ENCODE results near the gene TMEM252.

TMEM252 gene

GRCh38 chr9:68558545-68558944 is 17.9 kb upstream of the TMEM252 start:
- H3K9ac ChIP-seq (ENCODE audit: low read length), result no peak overlapping the region
- H3K36me3 ChIP-seq (ENCODE audit: control insufficient read depth, low read depth, low read length), result no peaks in the 10 kb centered on the region
- H3K4me3 ChIP-seq (ENCODE audit: low read length), result no peak overlapping the region
- no peak overlapping the region for H3K27ac ChIP-seq (ENCODE audit: low read length)
- peaks cover 10% of the 10 kb centered on the region for H3K27me3 ChIP-seq (ENCODE audit: control insufficient read depth, insufficient read depth, low read length)
- H3K4me1 ChIP-seq (ENCODE audit: control insufficient read depth, low read depth, low read length), result peaks cover 21% of the 10 kb centered on the region
- H3K9me3 ChIP-seq (ENCODE audit: control insufficient read depth, low read depth, low read length), result no peaks in the 10 kb centered on the region

GRCh38 chr9:68555437-68556150 is 14.9 kb upstream of the TMEM252 start:
- Histone ChIP-seq H3K27me3 (ENCODE audit: control insufficient read depth, insufficient read depth, low read length) (peaks cover 6% of the 10 kb centered on the region), H3K9me3 (ENCODE audit: control insufficient read depth, low read depth, low read length) (no peaks in the 10 kb centered on the region), H3K9ac (ENCODE audit: low read length) (no peak overlapping the region), H3K36me3 (ENCODE audit: control insufficient read depth, low read depth, low read length) (no peaks in the 10 kb centered on the region), H3K4me3 (ENCODE audit: low read length) (no peak overlapping the region), H3K4me1 (ENCODE audit: control insufficient read depth, low read depth, low read length) (peaks cover 7% of the 10 kb centered on the region), H3K27ac (ENCODE audit: low read length) (no peak overlapping the region)

- no peak overlapping the region for H3K27ac ChIP-seq (ENCODE audit: low read length)
- H3K9me3 ChIP-seq (ENCODE audit: control insufficient read depth, low read depth, low read length), result no peaks in the 10 kb centered on the region
- H3K9ac ChIP-seq (ENCODE audit: low read length), result no peak overlapping the region
- peaks cover 5% of the 10 kb centered on the region for H3K4me1 ChIP-seq (ENCODE audit: control insufficient read depth, low read depth, low read length)
- H3K36me3 ChIP-seq (ENCODE audit: control insufficient read depth, low read depth, low read length), result no peaks in the 10 kb centered on the region
- H3K4me3 ChIP-seq (ENCODE audit: low read length), result no peak overlapping the region
- no peaks in the 10 kb centered on the region for H3K27me3 ChIP-seq (ENCODE audit: control insufficient read depth, insufficient read depth, low read length)
Observed at GRCh38 chr9:68552700-68553476, 12.2 kb upstream of the TMEM252 start.

GRCh38 chr9:68551191-68551590 is 10.5 kb upstream of the TMEM252 start:
- Histone ChIP-seq H3K4me3 (ENCODE audit: low read length) (no peak overlapping the region), H3K9ac (ENCODE audit: low read length) (no peak overlapping the region), H3K27ac (ENCODE audit: low read length) (no peak overlapping the region), H3K27me3 (ENCODE audit: control insufficient read depth, insufficient read depth, low read length) (no peaks in the 10 kb centered on the region), H3K9me3 (ENCODE audit: control insufficient read depth, low read depth, low read length) (no peaks in the 10 kb centered on the region), H3K4me1 (ENCODE audit: control insufficient read depth, low read depth, low read length) (peaks cover 5% of the 10 kb centered on the region), H3K36me3 (ENCODE audit: control insufficient read depth, low read depth, low read length) (no peaks in the 10 kb centered on the region)

- no peak overlapping the region for H3K27ac ChIP-seq (ENCODE audit: low read length)
Observed at GRCh38 chr9:68548241-68548640, 7.6 kb upstream of the TMEM252 start.

GRCh38 chr9:68547417-68547816 is 6.7 kb upstream of the TMEM252 start:
- peaks cover 8% of the 10 kb centered on the region for H3K27me3 ChIP-seq (ENCODE audit: control insufficient read depth, insufficient read depth, low read length)
- H3K36me3 ChIP-seq (ENCODE audit: control insufficient read depth, low read depth, low read length), result no peaks in the 10 kb centered on the region
- no peak overlapping the region for H3K27ac ChIP-seq (ENCODE audit: low read length)
- no peak overlapping the region for H3K9ac ChIP-seq (ENCODE audit: low read length)
- no peaks in the 10 kb centered on the region for H3K4me1 ChIP-seq (ENCODE audit: control insufficient read depth, low read depth, low read length)
- H3K4me3 ChIP-seq (ENCODE audit: low read length), result no peak overlapping the region
- H3K9me3 ChIP-seq (ENCODE audit: control insufficient read depth, low read depth, low read length), result no peaks in the 10 kb centered on the region

More at GRCh38 chr9:68548241-68548640, 7.6 kb upstream of the TMEM252 start:
- no peaks in the 10 kb centered on the region for H3K27me3 ChIP-seq (ENCODE audit: control insufficient read depth, insufficient read depth, low read length)
- no peak overlapping the region for H3K9ac ChIP-seq (ENCODE audit: low read length)
- H3K9me3 ChIP-seq (ENCODE audit: control insufficient read depth, low read depth, low read length), result no peaks in the 10 kb centered on the region
- no peak overlapping the region for H3K4me3 ChIP-seq (ENCODE audit: low read length)
- no peaks in the 10 kb centered on the region for H3K4me1 ChIP-seq (ENCODE audit: control insufficient read depth, low read depth, low read length)
- H3K36me3 ChIP-seq (ENCODE audit: control insufficient read depth, low read depth, low read length), result no peaks in the 10 kb centered on the region

GRCh38 chr9:68546596-68547390 is 6.1 kb upstream of the TMEM252 start:
- Histone ChIP-seq H3K9me3 (ENCODE audit: control insufficient read depth, low read depth, low read length) (no peaks in the 10 kb centered on the region), H3K27ac (ENCODE audit: low read length) (no peak overlapping the region), H3K36me3 (ENCODE audit: control insufficient read depth, low read depth, low read length) (no peaks in the 10 kb centered on the region), H3K4me3 (ENCODE audit: low read length) (no peak overlapping the region), H3K9ac (ENCODE audit: low read length) (no peak overlapping the region), H3K4me1 (ENCODE audit: control insufficient read depth, low read depth, low read length) (no peaks in the 10 kb centered on the region), H3K27me3 (ENCODE audit: control insufficient read depth, insufficient read depth, low read length) (peaks cover 9% of the 10 kb centered on the region)

- H3K27ac ChIP-seq (ENCODE audit: low read length), result no peak overlapping the region
- no peaks in the 10 kb centered on the region for H3K4me1 ChIP-seq (ENCODE audit: control insufficient read depth, low read depth, low read length)
- H3K36me3 ChIP-seq (ENCODE audit: control insufficient read depth, low read depth, low read length), result no peaks in the 10 kb centered on the region
- H3K9ac ChIP-seq (ENCODE audit: low read length), result no peak overlapping the region
- peaks cover 9% of the 10 kb centered on the region for H3K27me3 ChIP-seq (ENCODE audit: control insufficient read depth, insufficient read depth, low read length)
- no peaks in the 10 kb centered on the region for H3K9me3 ChIP-seq (ENCODE audit: control insufficient read depth, low read depth, low read length)
- no peak overlapping the region for H3K4me3 ChIP-seq (ENCODE audit: low read length)
Observed at GRCh38 chr9:68545033-68545705, 4.5 kb upstream of the TMEM252 start.

- Histone ChIP-seq H3K4me1 (ENCODE audit: control insufficient read depth, low read depth, low read length) (no peaks in the 10 kb centered on the region), H3K4me3 (ENCODE audit: low read length) (no peak overlapping the region), H3K27ac (ENCODE audit: low read length) (no peak overlapping the region), H3K9me3 (ENCODE audit: control insufficient read depth, low read depth, low read length) (no peaks in the 10 kb centered on the region), H3K27me3 (ENCODE audit: control insufficient read depth, insufficient read depth, low read length) (peaks cover 9% of the 10 kb centered on the region), H3K9ac (ENCODE audit: low read length) (no peak overlapping the region), H3K36me3 (ENCODE audit: control insufficient read depth, low read depth, low read length) (no peaks in the 10 kb centered on the region)
Observed at GRCh38 chr9:68541568-68541967, 885 bp upstream of the TMEM252 start.

- H3K36me3 ChIP-seq (ENCODE audit: control insufficient read depth, low read depth, low read length), result no peaks in the 10 kb centered on the region
- H3K9me3 ChIP-seq (ENCODE audit: control insufficient read depth, low read depth, low read length), result no peaks in the 10 kb centered on the region
- no peak overlapping the region for H3K4me3 ChIP-seq (ENCODE audit: low read length)
- no peaks in the 10 kb centered on the region for H3K4me1 ChIP-seq (ENCODE audit: control insufficient read depth, low read depth, low read length)
- H3K27me3 ChIP-seq (ENCODE audit: control insufficient read depth, insufficient read depth, low read length), result peaks cover 16% of the 10 kb centered on the region
- no peak overlapping the region for H3K27ac ChIP-seq (ENCODE audit: low read length)
- no peak overlapping the region for H3K9ac ChIP-seq (ENCODE audit: low read length)
Observed at GRCh38 chr9:68538200-68538599, 2.5 kb downstream of the TMEM252 start.

- H3K9me3 ChIP-seq (ENCODE audit: control insufficient read depth, low read depth, low read length), result no peaks in the 10 kb centered on the region
- no peaks in the 10 kb centered on the region for H3K36me3 ChIP-seq (ENCODE audit: control insufficient read depth, low read depth, low read length)
- no peak overlapping the region for H3K4me3 ChIP-seq (ENCODE audit: low read length)
- no peaks in the 10 kb centered on the region for H3K4me1 ChIP-seq (ENCODE audit: control insufficient read depth, low read depth, low read length)
- H3K9ac ChIP-seq (ENCODE audit: low read length), result no peak overlapping the region
- no peak overlapping the region for H3K27ac ChIP-seq (ENCODE audit: low read length)
- peaks cover 10% of the 10 kb centered on the region for H3K27me3 ChIP-seq (ENCODE audit: control insufficient read depth, insufficient read depth, low read length)
Observed at GRCh38 chr9:68537616-68537880, 3.1 kb downstream of the TMEM252 start.
